ENCODE measurements around the gene FAM217B. TPM values are rescaled to one million over a fixed set of nuclear protein-coding genes. Genes with fewer than 3 reads are reported as not detected.

FAM217B gene
- total and polyA plus RNA-seq, 4 donors = 0.88 to 5.0 (median 1.7) TPM

GRCh38 chr20:59932616-59933295 lies 7.4 kb upstream of the FAM217B start:
- peaks cover 0 to 8% (median 1%) of the 10 kb centered on the region in 4 donors for H3K27me3 ChIP-seq (ENCODE audit: control insufficient read depth in 4 of 4, insufficient read depth in 4 of 4, low read length in 3 of 4)
- TF ChIP-seq EGR1 (IDR thresholded peaks at IDR 0.05; ENCODE audit: low read depth in 2 of 2) = no peak
- no peak for TF ChIP-seq ZBTB33 (IDR thresholded peaks at IDR 0.05)
- TF ChIP-seq MAX (IDR thresholded peaks at IDR 0.05) = no peak
- TF ChIP-seq HNF4A (conservative IDR thresholded peaks at IDR 0.05) = no peak
- TF ChIP-seq GABPA (IDR thresholded peaks at IDR 0.05 in 1 of 2, conservative IDR thresholded peaks at IDR 0.05 in 1 of 2) = no peak
- no peak for TF ChIP-seq ATF3 (IDR thresholded peaks at IDR 0.05)
- no peak for TF ChIP-seq RXRA (IDR thresholded peaks at IDR 0.05)
- no peak for TF ChIP-seq NR2F2 (IDR thresholded peaks at IDR 0.05)
- TF ChIP-seq SP1 (IDR thresholded peaks at IDR 0.05) = no peak
- TF ChIP-seq TAF1 (conservative IDR thresholded peaks at IDR 0.05) = no peak
- TF ChIP-seq YY1 (IDR thresholded peaks at IDR 0.05) = no peak
- TF ChIP-seq CTCF (IDR thresholded peaks at IDR 0.05; ENCODE audit: low read depth, low read length, missing input control) = no peak
- no peak for TF ChIP-seq FOXA1 (IDR thresholded peaks at IDR 0.05)
- no peak overlapping the region for H3K9ac ChIP-seq (ENCODE audit: low read depth in 1 of 2, low read length in 2 of 2)
- H3K27ac ChIP-seq (ENCODE audit: low read depth in 1 of 2, low read length in 2 of 2) = no peak overlapping the region
- H3K9me3 ChIP-seq (ENCODE audit: control insufficient read depth in 4 of 4, low read length in 3 of 4) = no peaks in the 10 kb centered on the region
- WGBS = 84% methylated on average over 72 of the region's 72 CpGs
- H3K36me3 ChIP-seq (ENCODE audit: control insufficient read depth in 4 of 4, insufficient read depth in 3 of 4, low read depth in 1 of 4, low read length in 3 of 4) = no peaks in the 10 kb centered on the region
- H3K4me3 ChIP-seq (ENCODE audit: low read depth in 1 of 3, low read length in 3 of 3) = peak overlapping the region in 1 of 3 donors; percentile 48
- DNase-seq (ENCODE audit: low spot score) = no peak
- peaks cover 0 to 12% (median 6%) of the 10 kb centered on the region in 4 donors for H3K4me1 ChIP-seq (ENCODE audit: control insufficient read depth in 4 of 4, insufficient read depth in 4 of 4, low read length in 3 of 4)

GRCh38 chr20:59933296-59933848 lies 6.8 kb upstream of the FAM217B start, which contains the start of gene SYCP2:
SYCP2 (minus strand) TSS chr20:59933637; CDS start chr20:59922413, 11,224 bp downstream.
- no peak for DNase-seq (ENCODE audit: low spot score)
- Histone ChIP-seq H3K27ac (ENCODE audit: low read depth in 1 of 2, low read length in 2 of 2) (peak within 1 kb of the TSS; percentile 46 to 49), H3K4me3 (ENCODE audit: low read depth in 1 of 3, low read length in 3 of 3) (peak within 1 kb of the TSS in 2 of 3 donors; percentile 36 to 48), H3K9me3 (ENCODE audit: control insufficient read depth in 4 of 4, low read length in 3 of 4) (no peaks in the 10 kb centered on the region), H3K4me1 (ENCODE audit: control insufficient read depth in 4 of 4, insufficient read depth in 4 of 4, low read length in 3 of 4) (peaks cover 0 to 12% (median 6%) of the 10 kb centered on the region in 4 donors), H3K36me3 (ENCODE audit: control insufficient read depth in 4 of 4, insufficient read depth in 3 of 4, low read depth in 1 of 4, low read length in 3 of 4) (no peaks in the 10 kb centered on the region), H3K27me3 (ENCODE audit: control insufficient read depth in 4 of 4, insufficient read depth in 4 of 4, low read length in 3 of 4) (peaks cover 0 to 8% (median 1%) of the 10 kb centered on the region in 4 donors), H3K9ac (ENCODE audit: low read depth in 1 of 2, low read length in 2 of 2) (no peak within 1 kb of the TSS)
- WGBS = 33% methylated on average over 65 of the region's 65 CpGs
- TF ChIP-seq MAX (IDR thresholded peaks at IDR 0.05) (no peak), ZBTB33 (IDR thresholded peaks at IDR 0.05) (no peak), HNF4G (IDR thresholded peaks at IDR 0.05) (no peak), HNF4A (conservative IDR thresholded peaks at IDR 0.05) (no peak), RAD21 (IDR thresholded peaks at IDR 0.05) (no peak), REST (IDR thresholded peaks at IDR 0.05) (no peak), SP1 (IDR thresholded peaks at IDR 0.05) (no peak), GABPA (IDR thresholded peaks at IDR 0.05 in 1 of 2, conservative IDR thresholded peaks at IDR 0.05 in 1 of 2) (no peak), NR2F2 (IDR thresholded peaks at IDR 0.05) (no peak), YY1 (IDR thresholded peaks at IDR 0.05) (no peak), FOXA1 (IDR thresholded peaks at IDR 0.05) (no peak), TAF1 (conservative IDR thresholded peaks at IDR 0.05) (no peak), EGR1 (IDR thresholded peaks at IDR 0.05; ENCODE audit: low read depth in 2 of 2) (no peak), FOXA2 (IDR thresholded peaks at IDR 0.05) (no peak)

Measured in liver (tissue), 9 donors.